ENCODE data around the gene YIPF3. TPM values are rescaled to one million over a fixed set of nuclear protein-coding genes. Genes with fewer than 3 reads are reported as not detected.

The YIPF3 gene
- total RNA-seq, 1 donor from 2014 or later: 83.2 TPM

DNA sequence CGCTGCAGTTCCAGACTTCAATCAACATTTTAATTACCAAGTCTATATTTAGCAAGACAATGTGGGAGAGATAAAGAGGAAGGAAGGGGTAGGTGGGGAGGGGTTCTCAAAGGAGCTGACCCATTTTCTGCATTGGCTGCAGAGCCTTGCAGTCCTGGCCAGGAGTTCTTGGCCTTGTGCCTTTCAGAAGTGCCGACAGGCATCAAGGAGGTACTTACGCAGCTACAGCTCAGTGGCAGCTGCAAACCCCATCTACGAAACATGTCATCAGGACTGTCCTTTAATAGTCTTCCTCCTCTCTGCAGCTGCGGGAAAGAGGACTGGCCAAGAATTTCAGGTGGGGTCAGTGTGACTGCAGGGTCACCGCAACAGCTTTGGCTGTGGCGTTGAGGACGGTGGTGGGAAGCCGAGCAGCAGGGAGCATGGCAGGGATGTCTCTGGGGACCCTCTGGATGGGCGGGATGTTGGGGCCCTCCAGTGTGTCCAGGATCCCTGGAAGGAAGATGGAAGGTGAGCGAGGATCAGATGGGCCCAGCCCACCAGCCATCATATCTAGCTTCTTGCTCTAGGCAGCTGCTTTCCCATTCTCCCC lies 4.8 kb downstream of the YIPF3 start:
- FAIRE-seq: no peak
- TF ChIP-seq, protein P1, sequence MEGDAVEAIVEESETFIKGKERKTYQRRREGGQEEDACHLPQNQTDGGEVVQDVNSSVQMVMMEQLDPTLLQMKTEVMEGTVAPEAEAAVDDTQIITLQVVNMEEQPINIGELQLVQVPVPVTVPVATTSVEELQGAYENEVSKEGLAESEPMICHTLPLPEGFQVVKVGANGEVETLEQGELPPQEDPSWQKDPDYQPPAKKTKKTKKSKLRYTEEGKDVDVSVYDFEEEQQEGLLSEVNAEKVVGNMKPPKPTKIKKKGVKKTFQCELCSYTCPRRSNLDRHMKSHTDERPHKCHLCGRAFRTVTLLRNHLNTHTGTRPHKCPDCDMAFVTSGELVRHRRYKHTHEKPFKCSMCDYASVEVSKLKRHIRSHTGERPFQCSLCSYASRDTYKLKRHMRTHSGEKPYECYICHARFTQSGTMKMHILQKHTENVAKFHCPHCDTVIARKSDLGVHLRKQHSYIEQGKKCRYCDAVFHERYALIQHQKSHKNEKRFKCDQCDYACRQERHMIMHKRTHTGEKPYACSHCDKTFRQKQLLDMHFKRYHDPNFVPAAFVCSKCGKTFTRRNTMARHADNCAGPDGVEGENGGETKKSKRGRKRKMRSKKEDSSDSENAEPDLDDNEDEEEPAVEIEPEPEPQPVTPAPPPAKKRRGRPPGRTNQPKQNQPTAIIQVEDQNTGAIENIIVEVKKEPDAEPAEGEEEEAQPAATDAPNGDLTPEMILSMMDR (IDR thresholded peaks at IDR 0.05; ENCODE audit: insufficient read depth, low read length, severe bottlenecking): no peak
- Histone ChIP-seq H3K36me3 (ENCODE audit: control insufficient read depth, insufficient read depth, low read length) (peaks cover 25% of the 10 kb centered on the region), H3K27me3 (ENCODE audit: control insufficient read depth, insufficient read depth, low read length) (no peaks in the 10 kb centered on the region), H3K4me3 (ENCODE audit: low read depth, low read length) (no peak overlapping the region)
- DNase-seq (ENCODE audit: low read depth): no peak

DNA sequence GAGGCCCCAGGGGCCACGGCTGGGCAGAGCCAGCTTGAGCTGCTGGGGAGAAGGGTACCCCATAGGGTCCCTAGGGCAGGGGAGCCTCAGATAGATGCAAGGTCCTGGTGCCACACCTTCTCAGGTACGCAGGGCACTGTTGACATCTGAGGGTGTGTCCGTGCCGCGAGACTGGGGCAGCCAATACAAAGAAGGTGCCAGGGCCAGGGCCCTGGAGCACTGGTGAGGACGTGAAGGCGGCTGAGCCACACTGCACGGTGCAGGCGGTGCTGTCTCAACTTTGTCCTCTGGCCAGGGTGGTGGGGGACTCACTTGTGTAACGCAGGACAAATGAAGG lies 5.9 kb downstream of the YIPF3 start:
- peaks cover 25% of the 10 kb centered on the region for H3K36me3 ChIP-seq (ENCODE audit: control insufficient read depth, insufficient read depth, low read length)
- TF ChIP-seq, protein P1 (IDR thresholded peaks at IDR 0.05; ENCODE audit: insufficient read depth, low read length, severe bottlenecking): no peak
- H3K4me3 ChIP-seq (ENCODE audit: low read depth, low read length): peak overlapping the region; percentile 49

DNA sequence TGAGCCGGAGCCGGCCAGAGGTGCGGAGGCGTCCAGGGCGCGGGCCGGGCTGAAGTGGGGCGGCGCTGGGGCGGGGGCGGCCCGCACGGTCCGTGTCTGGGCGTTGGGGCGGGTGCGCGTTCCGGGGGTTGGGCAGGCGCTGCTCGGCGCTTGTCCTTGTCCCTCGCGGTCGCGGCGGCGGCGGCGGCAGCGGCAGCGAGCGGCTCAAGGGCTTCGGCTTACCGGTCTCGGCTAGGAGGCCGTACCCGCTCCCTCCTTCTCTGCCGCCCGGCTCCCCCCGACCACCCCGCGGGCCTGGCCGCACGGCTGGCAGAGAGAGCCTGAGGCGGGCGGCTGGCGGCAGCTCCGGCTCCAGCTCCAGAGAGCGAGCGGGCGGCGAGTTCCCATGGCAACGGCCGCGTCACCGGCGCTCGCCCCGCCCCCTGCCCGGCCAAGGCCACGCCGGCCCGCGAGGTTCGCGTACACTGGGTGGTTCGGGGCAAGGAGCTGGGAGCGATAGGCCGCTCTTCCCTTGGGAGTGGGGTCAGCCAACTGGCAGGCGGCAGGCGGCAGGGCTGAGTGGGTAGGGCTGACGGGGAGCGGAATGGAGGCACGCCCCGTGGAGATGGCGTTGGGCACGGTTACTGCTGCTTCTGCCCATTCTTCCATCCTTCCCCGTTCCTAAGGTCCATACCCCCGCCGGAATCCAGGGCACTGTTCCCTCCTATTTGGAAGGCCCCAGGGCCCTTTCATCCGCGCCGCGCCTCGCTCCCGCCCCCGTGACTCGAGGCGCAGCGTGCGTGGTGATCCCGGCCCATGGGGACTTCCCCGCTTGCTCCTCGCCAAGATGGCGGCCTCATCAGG lies 6.5 kb downstream of the YIPF3 start, which contains the start of gene LRRC73:
LRRC73 (minus strand) TSS at position 363 of the 843 bp plus-strand sequence. CDS start 561 bp downstream, outside the sequence.
- no peaks in the 10 kb centered on the region for H3K27me3 ChIP-seq (ENCODE audit: control insufficient read depth, insufficient read depth, low read length)
- no peak for DNase-seq (ENCODE audit: low read depth)
- peaks cover 25% of the 10 kb centered on the region for H3K36me3 ChIP-seq (ENCODE audit: control insufficient read depth, insufficient read depth, low read length)
- no peak for FAIRE-seq
- peak within 1 kb of the TSS; percentile 49 for H3K4me3 ChIP-seq (ENCODE audit: low read depth, low read length)
- TF ChIP-seq, protein P1 (IDR thresholded peaks at IDR 0.05; ENCODE audit: insufficient read depth, low read length, severe bottlenecking): no peak

More for the DNA sequence above, 5.9 kb downstream of the YIPF3 start:
- H3K27me3 ChIP-seq (ENCODE audit: control insufficient read depth, insufficient read depth, low read length): no peaks in the 10 kb centered on the region
- FAIRE-seq (no peak), DNase-seq (ENCODE audit: low read depth) (no peak)

DNA sequence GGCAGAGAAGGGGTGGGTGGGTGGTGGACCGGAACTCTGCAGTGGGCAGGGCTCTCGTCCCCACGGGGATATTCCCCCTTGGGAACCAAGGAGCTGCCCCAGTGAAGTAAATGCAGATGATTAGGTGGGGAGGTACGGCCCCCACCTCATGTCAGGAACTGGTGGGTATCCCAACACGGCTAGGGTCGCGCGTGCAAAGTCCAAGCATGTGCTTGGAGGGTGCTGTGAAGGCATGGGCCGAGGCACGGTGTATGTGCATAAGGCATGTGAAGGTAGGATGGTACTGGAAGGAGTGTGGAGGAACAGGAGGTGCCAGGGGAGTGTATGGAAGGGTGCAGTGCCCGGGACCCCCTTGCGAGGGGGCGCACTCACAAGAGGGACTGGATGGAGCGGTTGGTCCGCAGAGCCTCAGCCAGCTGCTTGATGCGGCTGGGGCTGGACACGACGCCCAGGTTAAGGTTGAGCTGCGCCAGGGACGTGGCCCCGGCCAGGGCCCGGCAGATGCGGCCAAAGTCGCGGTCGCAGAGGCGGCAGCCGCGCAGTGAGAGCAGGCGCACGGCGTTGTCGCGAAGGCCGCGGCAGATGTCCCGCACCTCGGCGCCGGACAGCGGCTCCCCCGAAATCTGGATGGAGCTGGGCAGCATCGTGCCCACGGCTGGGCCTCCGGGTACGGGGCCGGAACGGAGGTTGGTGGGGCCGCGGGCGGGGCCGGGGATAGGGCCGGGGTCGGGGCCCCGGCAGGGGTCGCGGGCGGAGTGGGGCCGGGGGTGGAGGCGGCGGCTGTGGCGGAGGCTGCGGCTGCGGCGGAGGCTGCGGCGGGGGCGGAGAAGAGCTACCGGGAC lies 7.4 kb downstream of the YIPF3 start:
- FAIRE-seq (no peak), DNase-seq (ENCODE audit: low read depth) (no peak)
- TF ChIP-seq, protein P1 (IDR thresholded peaks at IDR 0.05; ENCODE audit: insufficient read depth, low read length, severe bottlenecking): no peak
- Histone ChIP-seq H3K4me3 (ENCODE audit: low read depth, low read length) (peak overlapping the region; percentile 49), H3K36me3 (ENCODE audit: control insufficient read depth, insufficient read depth, low read length) (peaks cover 26% of the 10 kb centered on the region), H3K27me3 (ENCODE audit: control insufficient read depth, insufficient read depth, low read length) (no peaks in the 10 kb centered on the region)

DNA sequence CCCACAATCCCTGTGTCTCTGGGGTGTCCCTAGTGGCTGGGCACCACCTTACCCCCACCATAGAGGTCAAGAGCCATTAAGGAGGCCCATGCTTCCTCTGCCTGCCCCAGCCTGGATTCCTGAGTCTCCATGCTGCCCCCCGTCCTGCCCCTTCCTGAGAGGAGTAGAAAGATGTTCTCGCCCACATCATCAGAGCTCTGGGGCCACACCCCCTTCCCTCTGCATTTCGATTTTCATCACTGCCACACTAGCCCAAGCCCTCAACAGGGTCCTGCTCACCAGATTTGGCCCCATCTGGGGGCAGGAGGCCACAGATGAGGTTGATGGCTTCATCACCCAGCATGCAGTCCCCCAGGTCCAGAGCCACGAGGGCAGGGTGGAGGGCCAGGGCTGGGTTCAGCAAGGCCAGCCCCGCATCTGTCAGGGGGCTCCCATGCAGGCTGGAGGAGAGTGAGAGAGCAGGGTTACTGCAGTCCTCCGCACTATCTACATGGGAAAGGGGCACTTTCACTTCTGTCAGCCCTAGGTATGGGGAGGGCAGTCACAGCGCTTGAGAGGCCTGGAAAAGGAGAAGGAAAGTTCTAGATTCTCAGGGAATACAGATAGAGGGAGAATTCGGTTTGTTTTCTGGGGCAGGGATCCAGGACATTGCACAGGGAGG lies 8.1 kb downstream of the YIPF3 start:
- no peak for DNase-seq (ENCODE audit: low read depth)
- FAIRE-seq: no peak
- TF ChIP-seq, protein P1 (IDR thresholded peaks at IDR 0.05; ENCODE audit: insufficient read depth, low read length, severe bottlenecking): no peak
- Histone ChIP-seq H3K36me3 (ENCODE audit: control insufficient read depth, insufficient read depth, low read length) (peaks cover 23% of the 10 kb centered on the region), H3K27me3 (ENCODE audit: control insufficient read depth, insufficient read depth, low read length) (no peaks in the 10 kb centered on the region), H3K4me3 (ENCODE audit: low read depth, low read length) (no peak overlapping the region)

Measured in bronchial epithelial cell (primary cell).